Measurements from ENCODE around the gene FURIN. TPM values are rescaled to one million over a fixed set of nuclear protein-coding genes. Genes with fewer than 3 reads are reported as not detected.
"Not testable (repeated sequence)": the region's sequence is repeated elsewhere in the genome, so short reads cannot be mapped to it uniquely, and the experiment has no call there.

FURIN gene
- total RNA-seq, 1 donor from 2014 or later = 39.8 TPM

GRCh38 chr15:90902040-90902839 is 33.9 kb downstream of the FURIN start:
- DNase-seq (ENCODE audit: low read depth in 2 of 2) = peak; percentile 41 to 83

GRCh38 chr15:90902840-90903732 is 34.7 kb downstream of the FURIN start, which contains the start of gene MAN2A2:
TSS of gene MAN2A2 (plus strand) at chr15:90903302. CDS start at chr15:90904208, 906 bp downstream.
- DNase-seq (ENCODE audit: low read depth in 2 of 2) = peak in 1 of 2 donors; percentile 53

- DNase-seq (ENCODE audit: low read depth in 2 of 2) = no peak
Measured at GRCh38 chr15:90903733-90904536, 35.5 kb downstream of the FURIN start.

GRCh38 chr15:90904746-90905145 is 36.4 kb downstream of the FURIN start:
- DNase-seq (ENCODE audit: low read depth in 2 of 2) = no peak

GRCh38 chr15:90905306-90906180 is 37.2 kb downstream of the FURIN start:
- no peak for DNase-seq (ENCODE audit: low read depth in 2 of 2)

- no peak for DNase-seq (ENCODE audit: low read depth in 2 of 2)
Measured at GRCh38 chr15:90906181-90906849, 37.9 kb downstream of the FURIN start.

- no peak for DNase-seq (ENCODE audit: low read depth in 2 of 2)
Measured at GRCh38 chr15:90907051-90907660, 38.8 kb downstream of the FURIN start.

GRCh38 chr15:90907838-90908507 is 39.6 kb downstream of the FURIN start:
- no peak for DNase-seq (ENCODE audit: low read depth in 2 of 2)

- not testable (repeated sequence) for DNase-seq (ENCODE audit: low read depth in 2 of 2)
Measured at GRCh38 chr15:90909449-90909848, 41.1 kb downstream of the FURIN start.

GRCh38 chr15:90909976-90910375 is 41.6 kb downstream of the FURIN start:
- DNase-seq (ENCODE audit: low read depth in 2 of 2) = no peak

GRCh38 chr15:90910441-90911301 is 42.3 kb downstream of the FURIN start:
- no peak for DNase-seq (ENCODE audit: low read depth in 2 of 2)

- no peak for DNase-seq (ENCODE audit: low read depth in 2 of 2)
Measured at GRCh38 chr15:90911302-90911623, 42.9 kb downstream of the FURIN start.

- DNase-seq (ENCODE audit: low read depth in 2 of 2) = no peak
Measured at GRCh38 chr15:90911906-90912769, 43.8 kb downstream of the FURIN start.

GRCh38 chr15:90912770-90913075 is 44.3 kb downstream of the FURIN start:
- no peak for DNase-seq (ENCODE audit: low read depth in 2 of 2)

- no peak for DNase-seq (ENCODE audit: low read depth in 2 of 2)
Measured at GRCh38 chr15:90913398-90913944, 45.1 kb downstream of the FURIN start.

GRCh38 chr15:90914305-90915080 is 46.1 kb downstream of the FURIN start:
- DNase-seq (ENCODE audit: low read depth in 2 of 2) = no peak

Measured in dermis microvascular lymphatic vessel endothelial cell (primary cell).